Testis (tissue), 2 donors: ENCODE results near the gene CKLF.

Experiments
- CTCF ChIP-seq, 3 experiments: fragments of 450-650 bp in 2 of 3; fragments of 200-600 bp in 1 of 3; sonication (generic) in 1 of 3; IDR thresholded peaks; one replicate each; pipeline ENCODE4 v1.5.1; 2016 to 2019; ENCODE audit warnings: antibody characterized with exemption in 3 of 3, mild to moderate bottlenecking in 2 of 3, moderate library complexity in 1 of 3
- POLR2A ChIP-seq: fragments of 450-650 bp; IDR thresholded peaks from one replicate; pipeline ENCODE4 v1.6.1; 2017; ENCODE audit warnings: antibody characterized with exemption, mild to moderate bottlenecking, moderate library complexity

GRCh38 chr16:66599726-66600125 is 47.4 kb downstream of the CKLF start:
- TF ChIP-seq CTCF (IDR thresholded peaks at IDR 0.05) (no peak), POLR2A (no peak)
